HepG2 (cell line): Measurements from ENCODE around the gene MOGAT3. TPM values are rescaled to one million over a fixed set of nuclear protein-coding genes. Genes with fewer than 3 reads are reported as not detected.

ENCODE experiments used
- ATAC-seq: fragments of 200-7000 bp; cut with Tn5 transposase; 3 replicates; pipeline ENCODE4 v1.9.1; 2020; ENCODE audit warnings: mild to moderate bottlenecking, moderate library complexity
- BruUV-seq: library from RNA; stranded (reverse); fragments of 400-500 nt; replicated peaks from 2 replicates; lab custom pipeline; 2021; lab: Mats Ljungman, UMichigan
- CTCF ChIA-PET: fragments of 300-600 bp; formaldehyde crosslinking; extraction: SDS; loops from one replicate; lab custom pipeline; 2021; ENCODE audit warnings: low total read pairs, inconsistent platforms, low intra/inter-chr PET ratio; lab: Yijun Ruan, JAX
- POLR2A ChIA-PET: fragments of 350-600 bp; sonication (Branson Sonifier 250); formaldehyde crosslinking; loops from one replicate; lab custom pipeline; 2020; ENCODE audit warnings: antibody characterized with exemption, inconsistent platforms; lab: Yijun Ruan, JAX
- DNase-seq: peaks from one replicate; pipeline ENCODE4 v3.0.0-alpha.2; 2015; ENCODE audit warnings: low spot score
- FAIRE-seq: peaks from 3 replicates; lab custom pipeline; 2011; peaks lifted over from hg19 to GRCh38; lab: Jason Lieb, UNC
- H2AFZ ChIP-seq: one replicate; pipeline ENCODE4 v1.6.1; 2011; ENCODE audit warnings: low read length, inconsistent platforms
- H3K27ac ChIP-seq: fragments of 300-600 bp; 3 replicates; pipeline ENCODE4 v1.8.0; 2011; ENCODE audit warnings: mixed run types, mild to moderate bottlenecking, mixed read lengths, low read length, inconsistent platforms; ENCODE audit not compliant: insufficient read depth; ENCODE audit errors: extremely low read length
- H3K27me3 ChIP-seq, 2 experiments: fragments of 200-600 bp in 1 of 2; 2 replicates in 1 of 2; 3 replicates in 1 of 2; pipeline versions ENCODE4 v1.6.0 to v1.8.0; 2011; ENCODE audit warnings: low read length in 2 of 2, mild to moderate bottlenecking in 2 of 2, moderate library complexity in 2 of 2, inconsistent platforms in 1 of 2; ENCODE audit not compliant: insufficient read depth in 2 of 2, control insufficient read depth in 1 of 2
- H3K36me3 ChIP-seq, 2 experiments: fragments of 200-600 bp in 1 of 2; replicated peaks in 1 of 2; 2 replicates in 1 of 2; 3 replicates in 1 of 2; pipeline versions ENCODE4 v1.5.1 to v1.8.0; 2011; ENCODE audit warnings: low read length in 2 of 2, inconsistent platforms in 1 of 2; ENCODE audit not compliant: insufficient read depth in 2 of 2, control insufficient read depth in 1 of 2
- H3K4me1 ChIP-seq: 2 replicates; pipeline ENCODE4 v1.5.1; 2012; ENCODE audit warnings: low read length, inconsistent platforms; ENCODE audit not compliant: insufficient read depth
- H3K4me2 ChIP-seq: 2 replicates; pipeline ENCODE4 v1.6.0; 2011; ENCODE audit warnings: low read depth, low read length, inconsistent platforms
- H3K4me3 ChIP-seq, 3 experiments: fragments of 200-600 bp in 1 of 3; sonication (generic), shearing (Covaris generic) in 1 of 3; replicated peaks in 1 of 3; 2 replicates each; pipeline ENCODE4 v1.5.1; 2011 to 2016; ENCODE audit warnings: low read length in 3 of 3, inconsistent platforms in 2 of 3, low read depth in 2 of 3, mild to moderate bottlenecking in 2 of 3, control low read depth in 1 of 3, mixed read lengths in 1 of 3; ENCODE audit not compliant: insufficient read depth in 1 of 3
- H3K79me2 ChIP-seq: one replicate; pipeline ENCODE4 v1.6.1; 2011; ENCODE audit warnings: low read length, inconsistent platforms; ENCODE audit not compliant: insufficient read depth
- H3K9ac ChIP-seq: 2 replicates; pipeline ENCODE4 v1.6.0; 2011; ENCODE audit warnings: mild to moderate bottlenecking, low read depth, low read length, inconsistent platforms; ENCODE audit not compliant: insufficient read depth
- H3K9me3 ChIP-seq: 2 replicates; pipeline ENCODE4 v1.5.1; 2012; ENCODE audit warnings: mild to moderate bottlenecking, low read length
- H4K20me1 ChIP-seq: 2 replicates; pipeline ENCODE4 v1.6.0; 2011; ENCODE audit warnings: inconsistent platforms, mild to moderate bottlenecking, low read length, moderate library complexity; ENCODE audit not compliant: insufficient read depth
- ARHGAP35 ChIP-seq: sonication (generic); formaldehyde crosslinking; IDR thresholded peaks from 2 replicates; pipeline ENCODE4 v1.9.0; 2022; ENCODE audit warnings: mild to moderate bottlenecking, inconsistent platforms, moderate library complexity, missing genetic modification reagents, borderline replicate concordance
- CSRNP1 ChIP-seq: sonication (generic); formaldehyde crosslinking; IDR thresholded peaks from 2 replicates; pipeline ENCODE4 v1.8.1; 2023; ENCODE audit warnings: mild to moderate bottlenecking, missing genetic modification reagents
- E2F1 ChIP-seq: sonication (generic); formaldehyde crosslinking; IDR thresholded peaks from 2 replicates; pipeline ENCODE4 v1.5.0; 2020; ENCODE audit warnings: missing genetic modification reagents
- HOXA9 ChIP-seq: sonication (generic); formaldehyde crosslinking; IDR thresholded peaks from 2 replicates; pipeline ENCODE4 v1.8.1; 2022; ENCODE audit warnings: missing genetic modification reagents, mild to moderate bottlenecking, moderate library complexity, borderline replicate concordance
- MAF1 ChIP-seq: sonication (generic); formaldehyde crosslinking; IDR thresholded peaks from 2 replicates; pipeline ENCODE4 v1.5.0; 2020; ENCODE audit warnings: missing genetic modification reagents, borderline replicate concordance
- MXD1 ChIP-seq: sonication (generic); formaldehyde crosslinking; IDR thresholded peaks from 2 replicates; pipeline ENCODE4 v1.4.0; 2020; ENCODE audit warnings: mild to moderate bottlenecking, missing genetic modification reagents
- PREB ChIP-seq: sonication (generic); formaldehyde crosslinking; IDR thresholded peaks from 2 replicates; pipeline ENCODE4 v1.4.0; 2020; ENCODE audit warnings: missing genetic modification reagents
- ZFAT ChIP-seq: sonication (generic); formaldehyde crosslinking; conservative IDR thresholded peaks from 2 replicates; pipeline ENCODE4 v1.8.1; 2023; ENCODE audit warnings: missing genetic modification reagents, inconsistent platforms
- ZKSCAN8 ChIP-seq: IDR thresholded peaks from 2 replicates; pipeline ENCODE4 v1.6.1; 2016; ENCODE audit warnings: borderline replicate concordance, missing genetic modification reagents, missing compliant biosample characterization
- ZNF318 ChIP-seq: sonication (generic); formaldehyde crosslinking; IDR thresholded peaks from 2 replicates; pipeline ENCODE4 v1.4.0; 2020; ENCODE audit warnings: mild to moderate bottlenecking, missing genetic modification reagents
- ZNF350 ChIP-seq: sonication (generic); formaldehyde crosslinking; IDR thresholded peaks from 2 replicates; pipeline ENCODE4 v1.4.0; 2020; ENCODE audit warnings: mild to moderate bottlenecking, low read depth, missing genetic modification reagents, borderline replicate concordance
- ZNF788 ChIP-seq: sonication (generic); formaldehyde crosslinking; IDR thresholded peaks from 2 replicates; pipeline ENCODE4 v1.5.0; 2020; ENCODE audit warnings: mild to moderate bottlenecking, missing genetic modification reagents, borderline replicate concordance
- WGBS: methylation state at CpG from one replicate; pipeline ENCODE4 v1.1.6; 2017; ENCODE audit warnings: low lambda C conversion rate; 5-methylcytosine and 5-hydroxymethylcytosine counted together
- in situ Hi-C: cut with HindIII; loops from 2 replicates; pipeline ENCODE4 v1.10.0; 2017; ENCODE audit warnings: low pct_unique_long_range_greater_than_20kb; ENCODE audit not compliant: extremely low pct_ligation_motif_present
- intact Hi-C: fragments of 100-400 bp; cut with micrococcal nuclease; formaldehyde crosslinking; loops from one replicate; pipeline ENCODE4 v1.10.0; 2022; ENCODE audit not compliant: unreplicated experiment
- polyA plus RNA-seq, 8 experiments: library from polyadenylated mRNA; depleted of rRNA in 3 of 8; stranded (reverse) in 7 of 8; unstranded in 1 of 8; fragments of >200 nt; fragmentation: Illumina TruSeq in 4 of 8; extraction: Trizol in 4 of 8; gene quantifications; 2 replicates each; pipeline versions ENCODE4 v1.2.1 to v1.2.3, GENCODE V29; 2011 to 2016; ENCODE audit warnings: low read depth in 4 of 8, missing spikeins in 1 of 8, mixed read lengths in 1 of 8; ENCODE audit not compliant: insufficient read depth in 1 of 8
- total RNA-seq, 5 experiments: library from RNA; depleted of rRNA; stranded (reverse); fragments of >200 nt; fragmentation: Illumina TruSeq; extraction: Trizol; gene quantifications; 2 replicates each; pipeline ENCODE4 v1.2.3, GENCODE V29; 2016; ENCODE audit warnings: low read depth in 1 of 5

MOGAT3 gene
- total and polyA plus RNA-seq, 2 of the 13 experiments (the other 11 are each of a cell fraction or from before 2014, with no cell fraction given), result 22.5 to 30.5 TPM

GRCh38 chr7:101241015-101241363 is 40.2 kb upstream of the MOGAT3 start:
- Histone ChIP-seq H3K36me3 (peaks cover 8 to 20% of the 10 kb centered on the region in 2 experiments; a peak in 4 of 5 replicates), H4K20me1 (no peaks in the 10 kb centered on the region), H3K9me3 (no peaks in the 10 kb centered on the region), H3K4me2 (no peak overlapping the region), H3K79me2 (peaks cover 21% of the 10 kb centered on the region), H3K4me3 (no peak overlapping the region), H3K27me3 (no peaks in the 10 kb centered on the region), H3K9ac (no peak overlapping the region), H3K27ac (no peak overlapping the region), H3K4me1 (peaks cover 57% of the 10 kb centered on the region), H2AFZ (no peak overlapping the region)
- intact Hi-C loops (no loop called here), in situ Hi-C loops (no loop called here)
- DNase-seq (no peak), FAIRE-seq (no peak), ATAC-seq (no peak)
- ChIA-PET POLR2A (no interaction called here), CTCF (no interaction called here)
- no TSS peak for BruUV-seq
- 97% methylated on average over 11 of the region's 12 CpGs for WGBS
- TF ChIP-seq ZFAT (CRISPR knock-in tag) (no peak), CSRNP1 (CRISPR knock-in tag) (no peak), HOXA9 (CRISPR knock-in tag) (no peak), ZNF788 (CRISPR knock-in tag) (no peak), ZNF350 (CRISPR knock-in tag) (no peak), ZNF318 (no peak), ARHGAP35 (CRISPR knock-in tag) (no peak), PREB (CRISPR knock-in tag) (no peak), MAF1 (CRISPR knock-in tag) (no peak), E2F1 (CRISPR knock-in tag) (no peak), MXD1 (no peak), ZKSCAN8 (CRISPR knock-in tag) (no peak)
